Prostate gland (tissue), 2 donors: ENCODE measurements around the gene OR1F1. TPM values are rescaled to one million over a fixed set of nuclear protein-coding genes. Genes with fewer than 3 reads are reported as not detected.

Source experiments
- DNase-seq: peaks from one replicate; pipeline ENCODE4 v3.0.0-alpha.2; 2019; ENCODE audit warnings: low spot score
- H3K27ac ChIP-seq, 2 donors: fragments of 200-600 bp; sonication (generic); 2 replicates each; pipeline ENCODE4 v1.5.1; 2017 to 2019
- H3K27me3 ChIP-seq: fragments of 200-600 bp; sonication (generic); replicated peaks from 2 replicates; pipeline ENCODE4 v1.5.1; 2019; ENCODE audit not compliant: insufficient read depth
- H3K36me3 ChIP-seq, 2 donors: fragments of 200-600 bp; sonication (generic); 1 replicate in 1 of 2; 2 replicates in 1 of 2; pipeline versions ENCODE4 v1.5.1 to v1.8.1; 2017 to 2019
- H3K4me1 ChIP-seq: fragments of 200-600 bp; sonication (generic); replicated peaks from 2 replicates; pipeline ENCODE4 v1.5.1; 2019
- H3K4me3 ChIP-seq, 2 donors: fragments of 200-600 bp; sonication (generic); 2 replicates each; pipeline ENCODE4 v1.5.1; 2017 to 2019
- H3K9me3 ChIP-seq: fragments of 200-600 bp; sonication (generic); 2 replicates; pipeline ENCODE4 v1.5.1; 2017
- POLR2A ChIP-seq: fragments of 450-650 bp; IDR thresholded peaks from one replicate; pipeline ENCODE4 v1.6.1; 2016; ENCODE audit warnings: antibody characterized with exemption, mild to moderate bottlenecking
- POLR2AphosphoS5 ChIP-seq: sonication (generic); formaldehyde crosslinking; IDR thresholded peaks from one replicate; pipeline ENCODE4 v1.6.1; 2017; ENCODE audit warnings: antibody characterized with exemption
- WGBS: methylation state at CpG from one replicate; pipeline ENCODE4 v1.1.5; 2018; 5-methylcytosine and 5-hydroxymethylcytosine counted together
- intact Hi-C: fragments of 100-400 bp; cut with DNase I; formaldehyde crosslinking; loops from one replicate; pipeline ENCODE4 v1.14.2; 2022
- total RNA-seq, 2 donors: library from RNA; depleted of rRNA; stranded (reverse); fragments of >200 nt; gene quantifications; one replicate each; pipeline ENCODE4 v1.1.0, GENCODE V29; 2016
- TF ChIP-seq, protein P1 (sequence below), 4 experiments: fragments of 200-600 bp in 2 of 4; fragments of 450-650 bp in 2 of 4; sonication (generic) in 2 of 4; IDR thresholded peaks; 1 replicate in 3 of 4; 2 replicates in 1 of 4; pipeline ENCODE4 v1.5.1; 2016 to 2019; ENCODE audit warnings: antibody characterized with exemption in 4 of 4, mild to moderate bottlenecking in 2 of 4, moderate library complexity in 2 of 4

The OR1F1 gene
- total RNA-seq, 2 donors from 2014 or later, result not detected

DNA sequence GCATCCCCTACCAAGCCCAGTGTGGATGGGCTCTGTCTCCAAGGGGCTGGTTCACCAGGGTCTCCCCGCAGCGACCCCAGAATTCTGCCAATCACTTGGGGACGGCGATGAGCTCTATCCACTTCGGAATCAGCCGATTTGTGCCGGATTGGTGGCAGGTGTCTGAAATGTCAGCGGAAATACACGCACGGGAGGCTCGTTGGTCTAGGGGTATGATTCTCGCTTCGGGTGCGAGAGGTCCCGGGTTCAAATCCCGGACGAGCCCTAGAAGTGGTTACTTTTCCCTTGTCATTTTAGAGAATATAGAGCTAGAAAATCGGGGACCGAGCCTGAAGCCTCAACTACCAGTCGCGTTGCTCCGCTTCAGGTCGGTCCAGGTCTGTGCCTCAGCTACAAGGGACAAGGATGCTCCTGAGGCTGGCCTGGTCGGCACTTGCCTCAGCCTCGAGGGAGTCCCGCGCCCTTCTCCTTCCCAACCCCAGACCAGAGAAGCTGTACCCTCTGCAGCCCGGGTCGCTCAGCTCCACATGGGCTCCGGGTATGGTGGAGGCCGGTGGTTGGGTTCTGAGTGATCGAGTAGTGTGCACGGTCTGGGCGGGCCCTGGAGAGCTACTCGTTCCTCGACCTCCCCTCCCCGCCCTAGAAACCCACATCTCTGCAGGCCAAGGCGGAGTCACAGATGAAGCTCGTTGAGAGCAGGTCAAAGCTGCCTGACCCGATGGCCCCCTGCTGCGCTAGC lies 16.0 kb upstream of the OR1F1 start:
- Histone ChIP-seq H3K9me3 (no peaks in the 10 kb centered on the region), H3K4me3 (no peak overlapping the region), H3K27me3 (peaks cover 29% of the 10 kb centered on the region), H3K27ac (no peak overlapping the region), H3K36me3 (no peaks in the 10 kb centered on the region), H3K4me1 (peaks cover 6% of the 10 kb centered on the region)
- no peak for DNase-seq
- 14% methylated on average over 40 of the region's 41 CpGs for WGBS
- intact Hi-C loops, result no loop called here
- TF ChIP-seq POLR2AphosphoS5, result no peak
- TF ChIP-seq, protein P1, sequence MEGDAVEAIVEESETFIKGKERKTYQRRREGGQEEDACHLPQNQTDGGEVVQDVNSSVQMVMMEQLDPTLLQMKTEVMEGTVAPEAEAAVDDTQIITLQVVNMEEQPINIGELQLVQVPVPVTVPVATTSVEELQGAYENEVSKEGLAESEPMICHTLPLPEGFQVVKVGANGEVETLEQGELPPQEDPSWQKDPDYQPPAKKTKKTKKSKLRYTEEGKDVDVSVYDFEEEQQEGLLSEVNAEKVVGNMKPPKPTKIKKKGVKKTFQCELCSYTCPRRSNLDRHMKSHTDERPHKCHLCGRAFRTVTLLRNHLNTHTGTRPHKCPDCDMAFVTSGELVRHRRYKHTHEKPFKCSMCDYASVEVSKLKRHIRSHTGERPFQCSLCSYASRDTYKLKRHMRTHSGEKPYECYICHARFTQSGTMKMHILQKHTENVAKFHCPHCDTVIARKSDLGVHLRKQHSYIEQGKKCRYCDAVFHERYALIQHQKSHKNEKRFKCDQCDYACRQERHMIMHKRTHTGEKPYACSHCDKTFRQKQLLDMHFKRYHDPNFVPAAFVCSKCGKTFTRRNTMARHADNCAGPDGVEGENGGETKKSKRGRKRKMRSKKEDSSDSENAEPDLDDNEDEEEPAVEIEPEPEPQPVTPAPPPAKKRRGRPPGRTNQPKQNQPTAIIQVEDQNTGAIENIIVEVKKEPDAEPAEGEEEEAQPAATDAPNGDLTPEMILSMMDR (IDR thresholded peaks at IDR 0.05), result no peak
- no peak for TF ChIP-seq POLR2A

DNA sequence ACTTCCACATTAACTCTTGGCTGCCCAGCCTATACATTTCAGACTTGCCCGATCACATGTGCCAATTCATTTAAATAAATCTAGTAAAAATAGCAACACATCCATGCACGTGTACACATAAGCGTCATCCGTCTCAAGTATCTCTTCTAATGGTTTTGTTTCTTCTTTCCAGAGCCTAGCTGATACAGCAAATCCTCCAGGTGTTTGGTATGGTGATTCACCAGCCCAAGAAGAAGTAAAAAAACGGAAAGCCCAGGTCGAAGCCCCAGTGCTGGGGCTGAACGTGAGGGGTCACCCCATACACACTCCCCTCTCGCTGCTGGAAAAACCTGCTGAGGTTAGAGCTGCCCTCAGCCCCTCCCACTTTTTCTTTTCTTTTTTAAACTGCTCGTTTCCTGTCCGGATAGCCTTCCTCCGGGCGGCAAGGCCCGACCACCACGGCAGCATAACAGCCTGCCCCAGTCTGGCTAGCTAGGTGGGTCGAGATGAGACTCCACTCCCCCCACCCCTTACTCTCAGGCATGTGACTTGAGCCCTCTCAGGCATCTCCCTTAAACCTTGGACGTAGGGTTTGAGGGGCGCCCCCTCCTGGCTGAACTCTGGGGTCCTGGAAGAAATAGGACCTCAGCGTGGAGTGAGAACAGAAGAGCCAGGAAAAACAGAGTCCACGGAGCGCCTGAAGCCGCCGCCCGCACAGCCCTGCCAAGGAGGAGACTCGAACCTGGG lies 13.9 kb upstream of the OR1F1 start:
- H3K9me3 ChIP-seq, result no peaks in the 10 kb centered on the region
- DNase-seq, result no peak
- H3K27me3 ChIP-seq, result peaks cover 27% of the 10 kb centered on the region
- TF ChIP-seq, protein P1 (IDR thresholded peaks at IDR 0.05), result no peak
- TF ChIP-seq POLR2AphosphoS5, result no peak
- no peak for TF ChIP-seq POLR2A
- intact Hi-C loops, result no loop called here
- no peak overlapping the region for H3K27ac ChIP-seq
- no peaks in the 10 kb centered on the region for H3K36me3 ChIP-seq
- 5% methylated on average over 24 of the region's 24 CpGs for WGBS
- no peak overlapping the region for H3K4me3 ChIP-seq
- peaks cover 6% of the 10 kb centered on the region for H3K4me1 ChIP-seq

DNA sequence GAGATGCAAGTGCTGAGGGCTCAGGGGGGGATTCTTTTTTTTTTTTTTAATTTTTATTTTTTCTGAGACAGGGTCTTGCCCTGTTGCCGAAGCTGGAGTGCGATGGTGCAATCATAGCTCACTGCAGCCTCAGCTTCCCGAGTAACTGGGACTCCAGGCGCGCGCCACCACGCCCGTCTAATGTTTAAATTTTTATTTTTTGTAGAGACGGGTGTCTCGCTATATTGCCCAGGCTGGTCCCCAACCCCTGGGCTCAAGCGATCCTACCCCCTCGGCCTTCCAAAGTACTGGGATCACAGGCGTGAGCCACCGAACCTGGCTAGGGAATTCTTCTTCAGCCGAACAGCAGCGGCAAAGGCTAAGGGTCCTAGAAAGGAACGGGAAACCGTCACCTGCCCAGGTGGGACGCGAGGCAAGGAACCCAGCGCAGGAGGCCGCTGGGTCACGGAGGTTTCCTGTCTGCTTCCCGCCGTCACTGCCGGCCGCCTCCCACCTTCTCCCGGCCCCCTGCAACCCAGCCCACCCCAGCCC lies 13.3 kb upstream of the OR1F1 start:
- Histone ChIP-seq H3K27me3 (peaks cover 28% of the 10 kb centered on the region), H3K27ac (no peak overlapping the region), H3K4me1 (peaks cover 6% of the 10 kb centered on the region), H3K4me3 (no peak overlapping the region), H3K36me3 (no peaks in the 10 kb centered on the region), H3K9me3 (no peaks in the 10 kb centered on the region)
- WGBS, result 22% methylated on average over 28 of the region's 28 CpGs
- no peak for DNase-seq
- intact Hi-C loops, result no loop called here
- TF ChIP-seq, protein P1 (IDR thresholded peaks at IDR 0.05), result no peak
- no peak for TF ChIP-seq POLR2A

DNA sequence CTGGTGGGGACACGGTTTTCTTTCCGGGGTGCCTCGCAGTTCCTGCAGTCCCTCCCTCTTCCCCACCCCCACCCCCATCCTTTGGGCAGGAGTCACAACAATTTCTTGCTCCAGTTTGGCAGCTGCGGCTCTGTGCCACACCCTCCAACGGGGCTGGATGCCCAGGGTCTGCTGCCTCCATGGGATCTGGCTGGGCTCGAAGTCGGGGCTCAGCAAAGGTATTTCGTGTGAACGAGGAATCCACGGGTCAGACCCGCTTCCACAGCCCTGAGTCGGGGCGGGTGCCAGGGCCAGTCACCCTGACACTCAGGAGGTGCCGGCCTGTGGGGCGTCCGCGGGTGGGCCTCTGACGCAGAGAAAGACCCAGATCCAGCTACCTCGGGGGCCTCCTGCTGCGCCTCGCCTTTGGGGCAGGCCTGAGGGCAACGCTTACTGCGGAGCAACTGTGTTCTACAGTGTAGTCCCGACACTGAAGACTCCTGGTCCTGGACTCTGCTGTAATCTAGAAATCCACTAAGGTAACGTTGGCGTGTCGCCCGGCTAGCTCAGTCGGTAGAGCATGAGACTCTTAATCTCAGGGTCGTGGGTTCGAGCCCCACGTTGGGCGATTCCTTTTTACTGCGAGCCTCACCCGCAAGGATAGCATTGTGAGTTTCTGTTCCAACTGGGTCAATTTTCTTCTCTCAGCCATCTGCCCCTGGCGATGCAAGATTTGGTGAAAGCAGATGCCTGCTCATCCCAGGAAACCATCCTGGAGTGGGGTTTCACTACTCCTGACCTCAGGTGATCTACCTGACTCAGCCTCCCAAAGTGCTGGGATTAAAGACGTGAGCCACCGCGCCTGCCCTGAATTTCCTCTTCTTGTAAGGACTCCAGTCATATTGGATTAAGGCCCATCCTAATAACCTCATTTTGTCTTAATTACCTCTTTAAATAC lies 12.6 kb upstream of the OR1F1 start:
- TF ChIP-seq POLR2A, result no peak
- TF ChIP-seq, protein P1 (IDR thresholded peaks at IDR 0.05), result no peak
- no peak for TF ChIP-seq POLR2AphosphoS5
- Histone ChIP-seq H3K4me1 (peaks cover 2% of the 10 kb centered on the region), H3K27me3 (peaks cover 32% of the 10 kb centered on the region), H3K4me3 (no peak overlapping the region), H3K27ac (no peak overlapping the region), H3K36me3 (no peaks in the 10 kb centered on the region), H3K9me3 (no peaks in the 10 kb centered on the region)
- intact Hi-C loops, result no loop called here
- 11% methylated on average over 37 of the region's 39 CpGs for WGBS
- DNase-seq, result no peak
